ENCODE data around the gene DDOST.
"Not testable (repeated sequence)": the region's sequence is repeated elsewhere in the genome, so short reads cannot be mapped to it uniquely, and the experiment has no call there.

Gene DDOST

GRCh38 chr1:20689645-20690056 is 28.5 kb upstream of the DDOST start:
- DNase-seq, result no peak

GRCh38 chr1:20686883-20687725 is 25.9 kb upstream of the DDOST start:
- no peak for DNase-seq

- no peak for DNase-seq
Observed at GRCh38 chr1:20685741-20686140, 24.6 kb upstream of the DDOST start.

GRCh38 chr1:20685099-20685662 is 24.0 kb upstream of the DDOST start:
- no peak for DNase-seq

- DNase-seq, result no peak
Observed at GRCh38 chr1:20684651-20685050, 23.5 kb upstream of the DDOST start.

GRCh38 chr1:20684050-20684620 is 23.0 kb upstream of the DDOST start:
- no peak for DNase-seq

GRCh38 chr1:20683614-20684013 is 22.4 kb upstream of the DDOST start:
- DNase-seq, result no peak

- no peak for DNase-seq
Observed at GRCh38 chr1:20682571-20683236, 21.5 kb upstream of the DDOST start.

- DNase-seq, result no peak
Observed at GRCh38 chr1:20681999-20682398, 20.8 kb upstream of the DDOST start.

- no peak for DNase-seq
Observed at GRCh38 chr1:20680269-20680668, 19.1 kb upstream of the DDOST start.

GRCh38 chr1:20678599-20678998 is 17.4 kb upstream of the DDOST start:
- DNase-seq, result no peak

GRCh38 chr1:20673626-20674025 is 12.5 kb upstream of the DDOST start:
- DNase-seq, result not testable (repeated sequence)

GRCh38 chr1:20672265-20672632 is 11.1 kb upstream of the DDOST start:
- DNase-seq, result no peak

GRCh38 chr1:20670936-20671335 is 9.8 kb upstream of the DDOST start:
- no peak for DNase-seq

GRCh38 chr1:20668581-20668980 is 7.4 kb upstream of the DDOST start:
- DNase-seq, result no peak

- no peak for DNase-seq
Observed at GRCh38 chr1:20666804-20667203, 5.6 kb upstream of the DDOST start.

GRCh38 chr1:20666146-20666545 is 5.0 kb upstream of the DDOST start:
- no peak for DNase-seq

GRCh38 chr1:20665726-20666125 is 4.6 kb upstream of the DDOST start:
- DNase-seq, result no peak

GRCh38 chr1:20663969-20664715 is 3.0 kb upstream of the DDOST start:
- DNase-seq, result no peak

- no peak for DNase-seq
Observed at GRCh38 chr1:20663365-20663764, 2.2 kb upstream of the DDOST start.

GRCh38 chr1:20662110-20662475 is 924 bp upstream of the DDOST start:
- no peak for DNase-seq

GRCh38 chr1:20660847-20661206 is 342 bp downstream of the DDOST start:
- DNase-seq, result peak; percentile 19

- DNase-seq, result no peak
Observed at GRCh38 chr1:20660363-20660762, 806 bp downstream of the DDOST start.
